ENCODE measurements around the gene APPBP2.
"Not testable (repeated sequence)": the region's sequence is repeated elsewhere in the genome, so short reads cannot be mapped to it uniquely, and the experiment has no call there.

The APPBP2 gene

DNA sequence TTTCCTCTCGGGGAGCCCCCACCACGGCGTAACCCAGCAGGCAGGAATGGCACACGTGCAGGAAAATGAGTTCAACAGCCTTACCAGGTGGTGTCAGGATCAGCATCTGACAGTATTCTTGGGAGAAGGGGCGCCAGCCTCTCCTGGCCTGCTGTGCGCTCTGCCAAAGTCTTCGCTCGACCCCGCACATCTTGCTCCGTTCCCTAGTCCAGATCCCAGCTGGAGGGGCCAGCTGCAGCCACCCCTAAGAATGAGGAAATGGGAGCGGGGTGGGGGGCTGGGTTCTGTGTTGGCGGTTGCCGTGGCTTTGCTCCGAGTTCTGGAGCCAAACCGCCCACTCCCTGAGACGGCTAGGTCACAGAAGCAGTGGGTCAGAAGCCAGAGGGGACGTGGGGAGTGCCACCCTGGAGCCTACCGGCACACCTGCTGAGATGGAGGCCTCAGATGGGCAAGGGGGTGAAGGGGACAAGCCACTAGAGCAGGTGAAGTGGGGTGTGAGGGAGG lies 103.8 kb downstream of the APPBP2 start, which contains the start of gene CHCT1:
TSS of gene CHCT1 (plus strand) at position 328 of the 504 bp plus-strand sequence. CDS start at position 432, 104 bp downstream.
- DNase-seq (ENCODE audit: insufficient read length, low spot score) (no peak), FAIRE-seq (no peak)
- TF ChIP-seq, protein P1, sequence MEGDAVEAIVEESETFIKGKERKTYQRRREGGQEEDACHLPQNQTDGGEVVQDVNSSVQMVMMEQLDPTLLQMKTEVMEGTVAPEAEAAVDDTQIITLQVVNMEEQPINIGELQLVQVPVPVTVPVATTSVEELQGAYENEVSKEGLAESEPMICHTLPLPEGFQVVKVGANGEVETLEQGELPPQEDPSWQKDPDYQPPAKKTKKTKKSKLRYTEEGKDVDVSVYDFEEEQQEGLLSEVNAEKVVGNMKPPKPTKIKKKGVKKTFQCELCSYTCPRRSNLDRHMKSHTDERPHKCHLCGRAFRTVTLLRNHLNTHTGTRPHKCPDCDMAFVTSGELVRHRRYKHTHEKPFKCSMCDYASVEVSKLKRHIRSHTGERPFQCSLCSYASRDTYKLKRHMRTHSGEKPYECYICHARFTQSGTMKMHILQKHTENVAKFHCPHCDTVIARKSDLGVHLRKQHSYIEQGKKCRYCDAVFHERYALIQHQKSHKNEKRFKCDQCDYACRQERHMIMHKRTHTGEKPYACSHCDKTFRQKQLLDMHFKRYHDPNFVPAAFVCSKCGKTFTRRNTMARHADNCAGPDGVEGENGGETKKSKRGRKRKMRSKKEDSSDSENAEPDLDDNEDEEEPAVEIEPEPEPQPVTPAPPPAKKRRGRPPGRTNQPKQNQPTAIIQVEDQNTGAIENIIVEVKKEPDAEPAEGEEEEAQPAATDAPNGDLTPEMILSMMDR (IDR thresholded peaks at IDR 0.05; ENCODE audit: insufficient read depth, missing control alignments) = no peak

GRCh38 chr17:60421273-60422161 lies 104.5 kb downstream of the APPBP2 start:
- FAIRE-seq = no peak
- TF ChIP-seq, protein P1 (IDR thresholded peaks at IDR 0.05; ENCODE audit: insufficient read depth, missing control alignments) = peak; percentile 43
- DNase-seq (ENCODE audit: insufficient read length, low spot score) = peak; percentile 62

DNA sequence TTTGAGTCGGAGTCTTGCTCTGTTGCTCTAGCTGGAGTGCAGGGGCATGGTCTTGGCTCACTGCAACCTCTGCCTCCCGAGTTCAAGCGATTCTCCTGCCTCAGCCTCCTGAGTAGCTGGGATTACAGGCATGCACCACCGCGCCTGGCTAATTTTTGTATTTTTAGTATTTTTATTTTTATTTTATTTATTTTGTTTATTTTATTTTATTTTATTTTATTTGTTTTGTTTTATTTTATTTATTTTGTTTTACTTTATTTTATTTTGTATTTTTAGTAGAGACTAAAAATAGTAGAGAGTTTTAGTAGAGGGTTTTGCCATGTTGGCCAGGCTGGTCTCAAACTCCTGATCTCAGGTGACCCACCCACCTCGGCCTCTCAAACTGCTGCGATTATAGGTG lies 106.2 kb downstream of the APPBP2 start:
- not testable (repeated sequence) for FAIRE-seq; DNase-seq (ENCODE audit: insufficient read length, low spot score)

- FAIRE-seq = not testable (repeated sequence)
These were observed 107.0 kb downstream of the APPBP2 start for GRCh38 chr17:60419003-60419402.

GRCh38 chr17:60416368-60416925 lies 109.6 kb downstream of the APPBP2 start:
- no peak for DNase-seq (ENCODE audit: insufficient read length, low spot score)
- TF ChIP-seq, protein P1 (IDR thresholded peaks at IDR 0.05; ENCODE audit: insufficient read depth, missing control alignments) = no peak
- FAIRE-seq = no peak

More at GRCh38 chr17:60419003-60419402, 107.0 kb downstream of the APPBP2 start:
- DNase-seq (ENCODE audit: insufficient read length, low spot score) = not testable (repeated sequence)

- FAIRE-seq = no peak
- TF ChIP-seq, protein P1 (IDR thresholded peaks at IDR 0.05; ENCODE audit: insufficient read depth, missing control alignments) = no peak
- no peak for DNase-seq (ENCODE audit: insufficient read length, low spot score)
These were observed 110.9 kb downstream of the APPBP2 start for GRCh38 chr17:60415146-60415545.

- FAIRE-seq = no peak
- DNase-seq (ENCODE audit: insufficient read length, low spot score) = no peak
- TF ChIP-seq, protein P1 (IDR thresholded peaks at IDR 0.05; ENCODE audit: insufficient read depth, missing control alignments) = no peak
These were observed 113.3 kb downstream of the APPBP2 start for GRCh38 chr17:60412701-60413100.

DNA sequence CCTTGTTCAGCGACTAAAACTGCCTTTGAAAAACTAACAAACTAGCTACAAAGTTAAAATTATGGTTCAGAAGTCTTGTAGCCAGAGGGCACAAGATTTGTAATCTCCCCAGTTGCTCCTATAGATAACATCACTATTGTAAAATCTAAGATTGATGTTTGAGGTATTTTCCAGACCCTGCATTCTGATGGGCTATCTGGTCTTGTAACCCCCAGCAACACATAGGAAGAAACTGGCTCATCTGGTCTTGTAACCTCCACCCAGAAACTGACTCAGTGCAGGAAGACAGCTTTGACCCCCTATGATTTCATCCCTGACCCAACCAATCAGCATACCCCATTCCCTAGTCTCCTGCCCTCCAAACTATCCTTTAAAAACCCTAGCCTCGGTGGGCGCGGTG lies 116.0 kb downstream of the APPBP2 start:
- FAIRE-seq (no peak), DNase-seq (ENCODE audit: insufficient read length, low spot score) (no peak)
- TF ChIP-seq, protein P1 (IDR thresholded peaks at IDR 0.05; ENCODE audit: insufficient read depth, missing control alignments) = no peak
